Measurements from ENCODE around the gene MYPN. TPM values are rescaled to one million over a fixed set of nuclear protein-coding genes. Genes with fewer than 3 reads are reported as not detected.

MYPN gene
- total and polyA plus RNA-seq, 4 donors: 0.01 to 0.08 (median 0.03) TPM; not detected in 1

GRCh38 chr10:68151453-68151852 lies 42.2 kb downstream of the MYPN start:
- Histone ChIP-seq H3K27ac (ENCODE audit: low read depth in 1 of 2, low read length in 2 of 2) (no peak overlapping the region), H3K4me3 (ENCODE audit: low read depth in 1 of 3, low read length in 3 of 3) (no peak overlapping the region), H3K9ac (ENCODE audit: low read depth in 1 of 2, low read length in 2 of 2) (no peak overlapping the region), H3K27me3 (ENCODE audit: control insufficient read depth in 4 of 4, insufficient read depth in 4 of 4, low read length in 3 of 4) (no peaks in the 10 kb centered on the region), H3K36me3 (ENCODE audit: control insufficient read depth in 4 of 4, insufficient read depth in 3 of 4, low read depth in 1 of 4, low read length in 3 of 4) (no peaks in the 10 kb centered on the region), H3K9me3 (ENCODE audit: control insufficient read depth in 4 of 4, low read length in 3 of 4) (no peaks in the 10 kb centered on the region), H3K4me1 (ENCODE audit: control insufficient read depth in 4 of 4, insufficient read depth in 4 of 4, low read length in 3 of 4) (peaks cover 0 to 6% (median 0%) of the 10 kb centered on the region in 4 donors)
- no peak for TF ChIP-seq FOXA1 (IDR thresholded peaks at IDR 0.05)
- no peak for TF ChIP-seq YY1 (IDR thresholded peaks at IDR 0.05)
- TF ChIP-seq GABPA (IDR thresholded peaks at IDR 0.05 in 1 of 2, conservative IDR thresholded peaks at IDR 0.05 in 1 of 2): no peak
- TF ChIP-seq HNF4A (conservative IDR thresholded peaks at IDR 0.05): no peak
- TF ChIP-seq RAD21 (IDR thresholded peaks at IDR 0.05): no peak
- no peak for TF ChIP-seq ZBTB33 (IDR thresholded peaks at IDR 0.05)
- no peak for TF ChIP-seq MAX (IDR thresholded peaks at IDR 0.05)
- no peak for TF ChIP-seq JUND (IDR thresholded peaks at IDR 0.05)
- TF ChIP-seq FOXA2 (IDR thresholded peaks at IDR 0.05): no peak
- TF ChIP-seq ATF3 (IDR thresholded peaks at IDR 0.05): no peak
- TF ChIP-seq REST (IDR thresholded peaks at IDR 0.05): no peak
- TF ChIP-seq RXRA (IDR thresholded peaks at IDR 0.05): no peak
- TF ChIP-seq EGR1 (IDR thresholded peaks at IDR 0.05; ENCODE audit: low read depth in 2 of 2): no peak
- no peak for TF ChIP-seq CTCF (IDR thresholded peaks at IDR 0.05; ENCODE audit: low read depth, low read length, missing input control)
- no peak for TF ChIP-seq HNF4G (IDR thresholded peaks at IDR 0.05)
- TF ChIP-seq NR2F2 (IDR thresholded peaks at IDR 0.05): no peak
- TF ChIP-seq TAF1 (conservative IDR thresholded peaks at IDR 0.05): no peak
- no peak for TF ChIP-seq SP1 (IDR thresholded peaks at IDR 0.05)
- DNase-seq (ENCODE audit: low spot score): no peak
- 92% methylated on average over 1 of the region's 1 CpG for WGBS
